ENCODE data around the gene OR11H6.
"Not testable (repeated sequence)": the region's sequence is repeated elsewhere in the genome, so short reads cannot be mapped to it uniquely, and the experiment has no call there.

OR11H6 gene

GRCh38 chr14:20184181-20184580 is 39.3 kb upstream of the OR11H6 start:
- no peak overlapping the region for H3K4me3 ChIP-seq (ENCODE audit: low read depth, low read length)
- no peak for TF ChIP-seq CTCF (IDR thresholded peaks at IDR 0.05; ENCODE audit: low read depth, low read length, missing control alignments)

GRCh38 chr14:20190596-20190995 is 32.9 kb upstream of the OR11H6 start, which contains the start of gene OR11G2:
TSS of gene OR11G2 (plus strand) at chr14:20190896. CDS start at chr14:20197438, 6,542 bp downstream.
- no peak for TF ChIP-seq CTCF (IDR thresholded peaks at IDR 0.05; ENCODE audit: low read depth, low read length, missing control alignments)
- no peak within 1 kb of the TSS for H3K4me3 ChIP-seq (ENCODE audit: low read depth, low read length)
- DNase-seq (ENCODE audit: low read depth): no peak

More at GRCh38 chr14:20184181-20184580, 39.3 kb upstream of the OR11H6 start:
- DNase-seq (ENCODE audit: low read depth): no peak

DNA sequence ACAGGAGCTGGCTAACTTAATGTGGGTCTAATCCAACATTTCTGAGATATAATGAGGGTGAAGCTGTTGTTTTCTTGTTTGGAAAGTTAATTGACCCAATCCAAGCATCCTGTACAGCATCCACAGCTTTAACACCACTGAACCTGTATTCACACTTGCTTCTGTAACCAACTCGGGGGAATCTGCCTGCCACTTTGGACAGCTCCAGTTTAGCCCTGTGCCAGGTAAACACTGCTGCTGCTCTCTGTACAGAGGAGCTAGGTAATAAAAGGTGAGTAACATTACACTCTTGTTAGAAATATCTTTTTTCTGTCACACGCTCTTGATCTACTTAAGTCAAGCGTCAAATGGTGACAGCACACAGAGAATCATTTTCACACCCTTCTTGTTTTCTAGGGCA is 32.1 kb upstream of the OR11H6 start:
- DNase-seq (ENCODE audit: low read depth): no peak
- no peak overlapping the region for H3K4me3 ChIP-seq (ENCODE audit: low read depth, low read length)
- TF ChIP-seq CTCF (IDR thresholded peaks at IDR 0.05; ENCODE audit: low read depth, low read length, missing control alignments): no peak

DNA sequence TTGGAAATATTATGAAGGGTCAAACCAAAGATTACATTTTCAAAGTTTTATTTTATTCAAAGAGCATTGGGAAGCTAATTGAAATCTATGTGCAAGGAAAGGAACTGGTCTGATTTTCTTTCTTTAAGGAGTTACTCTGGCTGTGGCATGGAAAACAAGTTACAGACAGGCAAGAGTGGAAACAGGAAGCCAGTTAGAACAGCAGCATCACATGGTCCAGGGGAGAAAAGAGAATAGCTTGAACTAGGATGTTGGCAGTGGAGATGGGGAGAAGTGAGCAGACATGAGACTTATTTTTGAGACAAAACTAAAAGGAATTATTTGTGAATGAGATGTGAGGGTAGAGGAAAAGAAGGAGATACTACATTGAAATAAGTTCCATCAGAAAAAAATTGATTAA is 29.4 kb upstream of the OR11H6 start:
- no peak for DNase-seq (ENCODE audit: low read depth)
- no peak for TF ChIP-seq CTCF (IDR thresholded peaks at IDR 0.05; ENCODE audit: low read depth, low read length, missing control alignments)
- no peak overlapping the region for H3K4me3 ChIP-seq (ENCODE audit: low read depth, low read length)

DNA sequence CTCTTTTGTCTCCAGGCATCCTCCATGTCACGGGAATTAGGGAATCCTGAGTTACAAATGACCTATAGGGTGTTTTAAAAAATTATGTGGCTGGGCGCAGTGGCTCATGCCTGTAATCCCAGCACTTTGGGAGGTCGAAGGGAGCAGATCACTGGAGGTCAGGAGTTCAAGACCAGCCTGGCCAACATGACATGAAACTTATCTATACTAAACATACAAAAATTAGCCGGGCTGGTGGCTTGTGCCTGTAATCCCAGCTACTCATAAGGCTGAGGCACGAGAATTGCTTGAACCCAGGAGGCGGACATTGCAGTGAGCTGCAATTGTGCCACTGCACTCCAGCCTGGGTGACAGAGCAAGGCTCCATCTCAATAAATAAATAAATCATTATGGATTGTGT is 28.3 kb upstream of the OR11H6 start:
- DNase-seq (ENCODE audit: low read depth); H3K4me3 ChIP-seq (ENCODE audit: low read depth, low read length): not testable (repeated sequence)

DNA sequence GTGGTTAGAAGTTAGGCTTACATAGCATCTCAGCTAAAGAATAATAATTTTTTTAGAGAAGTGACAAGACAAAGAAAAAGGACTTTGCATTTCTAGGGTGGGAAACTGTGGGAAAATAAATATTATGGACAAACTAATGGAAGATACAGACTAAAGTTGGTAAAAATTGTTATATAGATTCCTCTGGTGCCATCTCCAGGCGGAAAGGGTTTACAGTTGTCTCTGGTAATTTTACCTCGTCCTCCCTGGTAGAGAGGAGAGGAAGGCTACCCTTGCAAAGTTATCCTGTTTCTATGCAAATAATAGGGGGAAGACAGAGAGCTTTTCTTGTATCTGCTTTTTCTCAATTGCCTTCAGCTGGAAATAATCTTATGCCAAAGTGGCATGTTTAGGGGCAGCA is 27.6 kb upstream of the OR11H6 start:
- no peak overlapping the region for H3K4me3 ChIP-seq (ENCODE audit: low read depth, low read length)
- no peak for TF ChIP-seq CTCF (IDR thresholded peaks at IDR 0.05; ENCODE audit: low read depth, low read length, missing control alignments)
- no peak for DNase-seq (ENCODE audit: low read depth)

DNA sequence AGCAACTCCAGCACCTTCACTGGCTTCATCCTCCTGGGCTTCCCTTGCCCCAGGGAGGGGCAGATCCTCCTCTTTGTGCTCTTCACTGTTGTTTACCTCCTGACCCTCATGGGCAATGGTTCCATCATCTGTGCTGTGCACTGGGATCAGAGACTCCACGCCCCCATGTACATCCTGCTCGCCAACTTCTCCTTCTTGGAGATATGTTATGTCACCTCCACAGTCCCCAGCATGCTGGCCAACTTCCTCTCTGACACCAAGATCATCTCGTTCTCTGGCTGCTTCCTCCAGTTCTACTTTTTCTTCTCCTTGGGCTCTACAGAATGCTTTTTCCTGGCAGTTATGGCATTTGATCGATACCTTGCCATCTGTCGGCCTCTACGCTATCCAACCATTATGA is 26.1 kb upstream of the OR11H6 start:
- no peak for DNase-seq (ENCODE audit: low read depth)
- TF ChIP-seq CTCF (IDR thresholded peaks at IDR 0.05; ENCODE audit: low read depth, low read length, missing control alignments): no peak
- no peak overlapping the region for H3K4me3 ChIP-seq (ENCODE audit: low read depth, low read length)

- DNase-seq (ENCODE audit: low read depth): no peak
- no peak overlapping the region for H3K4me3 ChIP-seq (ENCODE audit: low read depth, low read length)
- TF ChIP-seq CTCF (IDR thresholded peaks at IDR 0.05; ENCODE audit: low read depth, low read length, missing control alignments): no peak
Measured at GRCh38 chr14:20198991-20199390, 24.5 kb upstream of the OR11H6 start.

Data from GM12864 (cell line).